Fibroblast of pulmonary artery (primary cell): ENCODE results near the gene AKAP12.
A peak's percentile ranks its signal among the peaks of the same experiment; 100 is the strongest.

Source experiments
- DNase-seq: peaks from one replicate; pipeline ENCODE4 v3.0.0-alpha.2; 2010; ENCODE audit warnings: low read depth
- H3K4me3 ChIP-seq: replicated peaks from 2 replicates; pipeline ENCODE4 v1.5.1; 2011; ENCODE audit warnings: low read depth, mild to moderate bottlenecking, control low read depth, low read length, moderate library complexity
- CTCF ChIP-seq: IDR thresholded peaks from 2 replicates; pipeline ENCODE4 v1.5.1; 2011; ENCODE audit warnings: mild to moderate bottlenecking, control low read depth, low read length, inconsistent platforms; ENCODE audit errors: missing control alignments

AKAP12 gene

GRCh38 chr6:151236668-151237401 is 2.9 kb upstream of the AKAP12 start:
- H3K4me3 ChIP-seq, result no peak overlapping the region
- DNase-seq, result no peak
- no peak for TF ChIP-seq CTCF

- no peak for TF ChIP-seq CTCF
- H3K4me3 ChIP-seq, result peak overlapping the region; percentile 79
- peak; percentile 78 for DNase-seq
Observed at GRCh38 chr6:151240036-151240685, 394 bp downstream of the AKAP12 start.

- peak overlapping the region; percentile 79 for H3K4me3 ChIP-seq
- no peak for TF ChIP-seq CTCF
- DNase-seq, result peak; percentile 81
Observed at GRCh38 chr6:151240791-151241642, 1.2 kb downstream of the AKAP12 start.

GRCh38 chr6:151241853-151242252 is 2.1 kb downstream of the AKAP12 start:
- no peak for DNase-seq
- H3K4me3 ChIP-seq, result peak overlapping the region; percentile 79
- TF ChIP-seq CTCF, result no peak

GRCh38 chr6:151242420-151242861 is 2.7 kb downstream of the AKAP12 start:
- no peak for TF ChIP-seq CTCF
- peak; percentile 30 for DNase-seq
- H3K4me3 ChIP-seq, result peak overlapping the region; percentile 79

- DNase-seq, result no peak
- TF ChIP-seq CTCF, result no peak
- no peak overlapping the region for H3K4me3 ChIP-seq
Observed at GRCh38 chr6:151243481-151243880, 3.7 kb downstream of the AKAP12 start.
